Cardiac septum (tissue), 1 donor: Measurements from ENCODE around the gene PDZRN3. TPM values are rescaled to one million over a fixed set of nuclear protein-coding genes. Genes with fewer than 3 reads are reported as not detected.
A peak's percentile ranks its signal among the peaks of the same experiment; 100 is the strongest.

Experiments used
- DNase-seq: peaks from one replicate; pipeline ENCODE4 v3.0.0-alpha.2; 2020; ENCODE audit warnings: low spot score
- intact Hi-C: fragments of 100-400 bp; cut with DNase I; formaldehyde crosslinking; loops from one replicate; pipeline ENCODE4 v1.14.0; 2022
- long read RNA-seq: library from polyadenylated mRNA; unstranded; transcript quantifications from one replicate; pipeline ENCODE4 v2.0.0, GENCODE V29; 2021
- total RNA-seq: library from RNA; stranded (reverse); fragmentation: NEBNext Ultra II Directional; extraction: Animal tissue kit (Norgen Biotek cat#: 25700); gene quantifications from one replicate; pipeline ENCODE4 v1.2.1, GENCODE V29; 2021
- donor health status: DM: no; HTN: no; CAD: no.

The PDZRN3 gene
- total RNA-seq = 66.0 TPM
- long read RNA-seq, full-length matches to known transcripts = 39 of 128 reads
- long read RNA-seq, partial matches to known transcripts = 16 of 128 reads
- long read RNA-seq, other reads (novel, unspliced or antisense) = 73 of 128 reads

- intact Hi-C loops = loop anchor here (2.0 to 5.0 kb wide), 7 partner anchors 37 to 222 kb away; no protein-coding TSS in a partner anchor
- DNase-seq = peak; percentile 87
Observed at GRCh38 chr3:73624821-73625665, at the start of gene PDZRN3. Gene PDZRN3 (minus strand): TSS chr3:73624941.

GRCh38 chr3:73674280-73674679, 49.5 kb upstream of the PDZRN3 start:
- no peak for DNase-seq
- intact Hi-C loops = no loop called here

- intact Hi-C loops = no loop called here
- DNase-seq = no peak
Observed at GRCh38 chr3:73669260-73669659, 44.5 kb upstream of the PDZRN3 start.

- intact Hi-C loops = no loop called here
- DNase-seq = no peak
Observed at GRCh38 chr3:73668391-73668790, 43.6 kb upstream of the PDZRN3 start.

GRCh38 chr3:73667889-73668288, 43.1 kb upstream of the PDZRN3 start:
- intact Hi-C loops = no loop called here
- no peak for DNase-seq

- no peak for DNase-seq
- intact Hi-C loops = no loop called here
Observed at GRCh38 chr3:73665286-73665685, 40.5 kb upstream of the PDZRN3 start.

GRCh38 chr3:73664389-73664788, 39.6 kb upstream of the PDZRN3 start:
- intact Hi-C loops = loop anchor here (5.0 kb wide), 1 partner anchor 37 kb away; no protein-coding TSS in a partner anchor
- no peak for DNase-seq

- no peak for DNase-seq
- intact Hi-C loops = loop anchor here (5.0 kb wide), 1 partner anchor 36 kb away; no protein-coding TSS in a partner anchor
Observed at GRCh38 chr3:73663495-73663894, 38.8 kb upstream of the PDZRN3 start.

- no peak for DNase-seq
- intact Hi-C loops = loop anchor here (5.0 kb wide), 1 partner anchor 34 kb away; no protein-coding TSS in a partner anchor
Observed at GRCh38 chr3:73661265-73661664, 36.5 kb upstream of the PDZRN3 start.

- no peak for DNase-seq
Observed at GRCh38 chr3:73658227-73658626, 33.5 kb upstream of the PDZRN3 start.

GRCh38 chr3:73657186-73657585, 32.4 kb upstream of the PDZRN3 start:
- intact Hi-C loops = no loop called here
- DNase-seq = no peak

More at GRCh38 chr3:73658227-73658626, 33.5 kb upstream of the PDZRN3 start:
- intact Hi-C loops = no loop called here

GRCh38 chr3:73656241-73656890, 31.6 kb upstream of the PDZRN3 start:
- DNase-seq = no peak
- intact Hi-C loops = no loop called here

- intact Hi-C loops = no loop called here
- DNase-seq = no peak
Observed at GRCh38 chr3:73655197-73655596, 30.5 kb upstream of the PDZRN3 start.

- intact Hi-C loops = no loop called here
- DNase-seq = no peak
Observed at GRCh38 chr3:73653877-73654276, 29.1 kb upstream of the PDZRN3 start.

GRCh38 chr3:73653351-73653750, 28.6 kb upstream of the PDZRN3 start:
- no peak for DNase-seq
- intact Hi-C loops = no loop called here

- intact Hi-C loops = no loop called here
- DNase-seq = no peak
Observed at GRCh38 chr3:73652896-73653295, 28.2 kb upstream of the PDZRN3 start.

- DNase-seq = no peak
- intact Hi-C loops = no loop called here
Observed at GRCh38 chr3:73637042-73637441, 12.3 kb upstream of the PDZRN3 start.

- no peak for DNase-seq
- intact Hi-C loops = no loop called here
Observed at GRCh38 chr3:73635254-73635653, 10.5 kb upstream of the PDZRN3 start.

- intact Hi-C loops = no loop called here
Observed at GRCh38 chr3:73633916-73634344, 9.2 kb upstream of the PDZRN3 start.

GRCh38 chr3:73633453-73633852, 8.7 kb upstream of the PDZRN3 start:
- intact Hi-C loops = no loop called here
- no peak for DNase-seq

More at GRCh38 chr3:73633916-73634344, 9.2 kb upstream of the PDZRN3 start:
- no peak for DNase-seq
